Lung microvascular endothelial cell (primary cell): ENCODE data around the gene ACR. TPM values are rescaled to one million over a fixed set of nuclear protein-coding genes. Genes with fewer than 3 reads are reported as not detected.
"Not testable (repeated sequence)": the region's sequence is repeated elsewhere in the genome, so short reads cannot be mapped to it uniquely, and the experiment has no call there.

Experiments
- DNase-seq, 2 donors: peaks; one replicate each; pipeline versions ENCODE4 v3.0.0 to v3.0.0-alpha.2; 2010; ENCODE audit warnings: low read depth in 2 of 2
- total RNA-seq: library from RNA; depleted of rRNA; stranded (reverse); fragments of >200 nt; gene quantifications from 2 replicates; pipeline ENCODE4 v1.2.1, GENCODE V29; 2014

The ACR gene
- total RNA-seq, 1 donor from 2014 or later = 0.20 TPM

GRCh38 chr22:50731811-50732624, 6.0 kb upstream of the ACR start:
- DNase-seq = peak; percentile 59 to 61

DNA sequence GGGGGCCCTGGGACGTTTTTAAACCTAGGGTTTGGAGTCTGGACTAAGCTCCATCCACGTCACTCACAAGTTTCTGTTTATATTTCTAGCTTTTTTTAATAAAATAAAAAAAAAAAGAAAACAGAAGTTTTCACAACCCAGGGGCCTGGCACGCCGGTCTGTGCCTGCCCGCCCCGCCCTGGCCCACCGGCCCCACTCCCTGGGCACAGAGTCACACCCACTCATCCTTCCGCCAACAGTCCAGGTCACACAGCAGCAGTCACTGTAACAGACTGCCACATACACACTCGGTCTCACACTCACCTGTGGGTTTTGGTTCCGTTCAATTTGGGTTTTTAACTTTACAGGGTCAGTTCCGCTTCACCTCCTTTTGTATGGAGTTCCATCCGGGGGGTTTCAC, 5.3 kb upstream of the ACR start:
- no peak for DNase-seq

GRCh38 chr22:50733521-50734342, 4.3 kb upstream of the ACR start:
- DNase-seq = no peak

- no peak for DNase-seq
Observed at GRCh38 chr22:50734343-50734771, 3.6 kb upstream of the ACR start.

DNA sequence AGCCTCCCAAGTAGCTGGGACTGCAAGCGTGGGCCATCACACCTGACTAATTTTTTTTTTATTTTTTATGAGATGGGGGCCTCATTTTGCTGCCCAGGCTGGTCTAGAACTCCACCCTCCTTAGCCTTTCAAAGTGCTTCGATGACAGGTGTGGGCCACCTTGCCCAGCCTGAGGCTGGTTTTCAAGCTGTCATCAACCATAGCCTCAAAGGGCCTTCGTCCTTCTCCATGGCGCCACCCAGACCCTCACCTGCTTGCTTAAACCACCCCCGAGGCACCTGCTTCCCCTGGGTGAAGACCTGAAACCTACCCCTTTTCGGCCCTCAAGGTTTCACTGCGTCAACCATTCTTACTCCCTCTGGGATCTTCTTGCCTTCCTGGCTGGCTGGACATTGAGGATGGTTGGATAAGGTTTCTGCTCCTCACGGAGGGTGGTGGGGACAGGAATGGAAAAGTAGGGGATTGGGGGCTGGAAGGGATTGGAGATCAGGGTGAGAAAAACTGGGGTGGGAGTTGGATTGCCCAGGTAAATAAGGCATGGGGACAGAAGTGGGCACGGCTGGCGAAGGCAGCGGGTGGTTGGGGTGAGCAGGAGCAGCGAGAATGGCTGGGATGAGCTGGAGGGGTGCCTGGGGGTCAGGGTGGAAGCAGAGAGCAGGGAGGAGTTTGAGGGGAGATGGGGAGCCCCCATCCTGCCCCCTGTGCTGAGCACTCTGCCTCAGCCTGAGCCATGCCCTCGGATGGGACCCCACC, 2.8 kb upstream of the ACR start:
- no peak for DNase-seq

DNA sequence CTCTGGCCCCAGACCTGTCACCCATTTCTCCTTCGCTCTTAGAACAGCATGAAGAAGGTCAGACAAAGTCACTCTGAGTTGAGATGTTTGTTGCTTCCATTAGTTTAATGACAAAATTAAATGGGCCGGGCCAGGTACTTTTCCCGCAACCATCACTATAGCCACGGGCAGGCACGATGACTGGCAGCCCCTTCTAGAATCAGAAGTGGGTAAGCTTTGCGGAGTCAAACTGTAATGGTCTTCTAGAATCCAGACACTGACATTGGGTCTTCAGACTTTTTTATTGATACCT, 2.3 kb upstream of the ACR start:
- DNase-seq = no peak

- no peak for DNase-seq
Observed at GRCh38 chr22:50738649-50739227, 734 bp downstream of the ACR start.

DNA sequence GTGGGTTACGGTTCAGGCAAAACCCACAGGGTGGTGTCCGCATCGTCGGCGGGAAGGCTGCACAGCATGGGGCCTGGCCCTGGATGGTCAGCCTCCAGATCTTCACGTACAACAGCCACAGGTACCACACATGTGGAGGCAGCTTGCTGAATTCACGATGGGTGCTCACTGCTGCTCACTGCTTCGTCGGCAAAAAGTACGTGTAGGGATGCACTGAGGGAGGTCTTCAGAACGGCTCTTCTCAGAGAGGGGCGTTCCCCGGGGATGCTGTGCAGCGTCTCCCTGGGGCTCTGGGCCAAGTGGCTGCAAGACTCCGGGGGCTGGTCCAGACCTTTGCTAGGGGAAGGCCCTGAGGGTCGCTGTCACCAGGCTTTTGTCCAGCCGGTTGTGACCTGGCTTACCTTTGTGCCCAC, 1.3 kb downstream of the ACR start:
- no peak for DNase-seq

DNA sequence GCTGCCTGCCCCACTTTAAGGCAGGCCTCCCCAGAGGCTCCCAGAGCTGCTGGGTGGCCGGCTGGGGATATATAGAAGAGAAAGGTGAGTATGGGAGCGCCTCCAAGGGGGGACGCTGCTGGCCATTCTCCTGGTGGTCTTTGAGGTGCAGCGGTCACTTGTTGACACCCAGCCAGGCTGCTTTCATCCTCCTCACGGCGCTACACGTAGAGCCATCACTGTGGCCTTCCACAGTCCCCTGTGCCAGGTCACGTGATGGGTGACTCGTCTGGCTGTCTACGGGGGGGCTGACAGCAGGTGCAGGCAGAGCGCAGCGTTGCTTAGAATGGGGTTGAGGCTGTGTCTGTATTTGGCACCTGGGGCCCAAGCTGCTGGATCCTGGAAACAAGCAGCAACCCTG, 1.9 kb downstream of the ACR start:
- peak in 1 of 2 donors; percentile 2 for DNase-seq

DNA sequence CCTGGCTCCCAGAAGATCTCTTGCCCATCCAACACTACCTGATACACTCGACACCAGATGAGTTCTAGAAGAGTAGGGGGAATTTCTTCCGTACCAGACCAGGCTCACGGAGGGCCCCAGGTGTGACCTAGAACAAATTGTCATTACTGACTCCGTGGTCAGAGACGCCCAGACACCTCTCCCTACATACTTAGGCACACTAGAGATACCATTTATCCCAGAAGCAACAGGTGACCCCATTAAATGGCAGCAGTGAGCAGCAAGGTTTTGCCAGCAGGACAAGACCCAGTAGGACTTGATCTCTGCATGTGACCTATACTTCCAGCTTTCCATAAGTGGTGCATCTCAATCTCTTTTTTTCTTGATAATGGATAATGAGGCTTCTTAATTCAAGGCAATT, 2.7 kb downstream of the ACR start:
- not testable (repeated sequence) for DNase-seq

GRCh38 chr22:50744424-50744823, 6.4 kb downstream of the ACR start:
- not testable (repeated sequence) for DNase-seq

- not testable (repeated sequence) for DNase-seq
Observed at GRCh38 chr22:50747521-50747920, 9.5 kb downstream of the ACR start.

DNA sequence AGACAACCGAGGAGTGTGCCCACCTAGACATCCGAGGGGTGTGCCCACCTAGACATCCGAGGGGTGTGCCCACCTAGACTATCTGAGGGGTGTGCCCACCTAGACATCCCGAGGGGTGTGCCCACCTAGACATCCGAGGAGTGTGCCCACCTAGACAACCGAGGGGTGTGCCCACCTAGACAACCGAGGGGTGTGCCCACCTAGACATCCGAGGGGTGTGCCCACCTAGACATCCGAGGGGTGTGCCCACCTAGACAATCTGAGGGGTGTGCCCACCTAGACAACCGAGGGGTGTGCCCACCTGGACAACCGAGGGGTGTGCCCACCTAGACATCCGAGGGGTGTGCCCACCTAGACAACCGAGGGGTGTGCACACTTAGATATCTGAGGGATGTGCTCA, 10.6 kb downstream of the ACR start:
- not testable (repeated sequence) for DNase-seq

DNA sequence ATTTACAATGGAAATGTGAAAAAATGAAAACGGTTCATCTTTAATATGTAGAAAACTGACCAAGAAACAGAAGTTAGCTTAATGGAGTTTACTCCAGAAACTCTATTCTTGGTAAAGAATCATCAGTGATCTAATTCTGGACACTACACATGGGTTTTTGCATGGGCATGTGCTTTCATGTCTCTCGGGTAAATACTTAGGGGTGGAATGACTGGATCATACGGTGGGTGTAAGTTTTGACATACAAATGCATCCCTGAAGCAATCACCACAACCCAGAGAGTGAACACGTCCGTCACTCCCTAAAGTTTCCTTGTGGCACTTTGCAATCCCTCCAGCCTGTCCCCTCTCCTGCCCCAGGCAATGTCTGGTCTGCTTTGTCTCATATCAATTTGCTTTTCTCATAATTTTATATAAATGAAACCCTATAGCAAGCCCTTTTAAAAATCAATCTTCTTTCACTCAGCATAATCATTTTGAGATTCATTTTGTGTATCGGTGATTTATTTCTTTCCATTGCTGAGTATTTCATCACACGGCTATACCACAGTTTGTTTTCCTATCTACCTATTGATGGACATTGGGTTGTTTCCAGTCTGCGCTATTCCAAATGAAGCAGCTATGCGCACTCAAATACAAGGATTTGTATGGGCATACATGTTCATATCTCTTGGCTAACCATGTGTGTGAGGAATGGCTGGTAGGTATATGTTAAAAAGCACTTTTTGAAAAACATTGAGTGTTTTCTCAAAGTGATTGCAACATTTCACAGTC, 11.5 kb downstream of the ACR start:
- DNase-seq = not testable (repeated sequence)

- not testable (repeated sequence) for DNase-seq
Observed at GRCh38 chr22:50755251-50755650, 17.2 kb downstream of the ACR start.

GRCh38 chr22:50756406-50756805, 18.4 kb downstream of the ACR start:
- not testable (repeated sequence) for DNase-seq

DNA sequence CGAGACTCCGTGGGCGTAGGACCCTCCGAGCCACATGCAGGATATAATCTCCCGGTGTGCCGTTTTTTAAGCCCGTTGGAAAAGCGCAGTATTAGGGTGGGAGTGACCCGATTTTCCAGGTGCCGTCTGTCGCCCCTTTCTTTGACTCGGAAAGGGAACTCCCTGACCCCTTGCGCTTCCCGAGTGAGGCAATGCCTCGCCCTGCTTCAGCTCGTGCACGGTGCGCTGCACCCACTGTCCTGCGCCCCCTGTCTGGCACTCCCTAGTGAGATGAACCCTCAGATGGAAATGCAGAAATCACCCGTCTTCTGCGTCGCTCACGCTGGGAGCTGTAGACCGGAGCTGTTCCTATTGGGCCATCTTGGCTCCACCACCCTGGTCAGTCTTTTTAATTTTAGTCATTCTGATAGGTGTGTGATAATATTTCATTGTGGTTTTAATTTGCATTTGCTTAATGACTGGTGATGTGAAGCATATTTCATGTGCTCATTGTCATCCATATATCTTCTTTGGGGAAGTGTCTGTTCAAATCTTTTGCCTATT, 19.0 kb downstream of the ACR start:
- peak in 1 of 2 donors; percentile 39 for DNase-seq

DNA sequence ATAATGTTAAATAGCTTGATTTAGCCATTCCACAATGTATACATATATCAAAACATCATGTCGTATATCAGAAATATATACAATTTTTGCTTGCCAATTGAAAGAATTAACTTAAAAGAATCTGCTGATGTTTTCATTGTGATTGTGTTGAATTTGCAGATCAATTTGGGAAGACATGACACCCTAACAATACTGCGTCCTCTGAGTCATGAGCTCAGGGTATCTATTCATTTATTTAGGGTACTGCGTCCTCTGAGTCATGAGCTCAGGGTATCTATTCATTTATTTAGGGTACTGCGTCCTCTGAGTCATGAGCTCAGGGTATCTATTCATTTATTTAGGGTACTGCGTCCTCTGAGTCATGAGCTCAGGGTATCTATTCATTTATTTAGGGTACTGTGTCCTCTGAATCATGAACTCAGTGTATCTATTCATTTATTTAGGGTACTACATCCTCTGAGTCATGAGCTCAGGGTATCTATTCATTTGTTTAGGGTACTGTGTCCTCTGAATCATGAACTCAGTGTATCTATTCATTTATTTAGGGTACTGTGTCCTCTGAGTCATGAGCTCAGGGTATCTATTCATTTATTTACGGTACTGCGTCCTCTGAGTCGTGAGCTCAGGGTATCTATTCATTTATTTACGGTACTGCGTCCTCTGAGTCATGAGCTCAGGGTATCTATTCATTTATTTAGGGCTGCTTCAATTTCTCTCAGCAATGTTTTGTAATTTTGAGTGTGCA, 21.8 kb downstream of the ACR start:
- DNase-seq = peak; percentile 57 to 76

DNA sequence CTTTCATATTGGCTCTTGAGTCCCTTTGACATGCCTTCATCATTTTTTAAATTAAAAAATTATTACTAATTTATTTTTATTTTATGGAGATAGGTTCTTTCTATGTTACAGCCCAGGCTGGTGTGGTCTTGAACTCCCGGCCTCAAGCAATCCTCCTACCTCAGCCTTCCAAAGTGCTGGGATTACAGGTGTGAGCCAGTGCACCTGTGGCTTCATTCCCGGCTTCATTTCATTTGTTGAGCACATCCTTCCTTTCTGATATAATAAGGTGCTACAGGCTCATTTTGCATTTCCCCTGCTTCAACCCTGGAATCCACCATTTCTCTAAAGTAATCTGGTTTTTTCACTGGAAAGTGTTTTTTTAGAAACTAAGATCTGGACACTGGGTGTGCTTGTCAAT, 23.8 kb downstream of the ACR start:
- not testable (repeated sequence) for DNase-seq

- not testable (repeated sequence) for DNase-seq
Observed at GRCh38 chr22:50764288-50764687, 26.3 kb downstream of the ACR start.
